HG02885 (cell line): ENCODE results near the gene CHP2.
"Not testable (repeated sequence)": the region's sequence is repeated elsewhere in the genome, so short reads cannot be mapped to it uniquely, and the experiment has no call there.

Source experiments
- ATAC-seq: cut with Tn5 transposase; IDR thresholded peaks from one replicate; pipeline ENCODE4 v1.9.1; 2021; ENCODE audit warnings: mild to moderate bottlenecking; ENCODE audit not compliant: unreplicated experiment, poor library complexity

Gene CHP2

GRCh38 chr16:23754594-23755483 is at the start of gene CHP2:
Gene CHP2 (plus strand): TSS chr16:23755026. CDS start chr16:23755050, 24 bp downstream.
- no peak for ATAC-seq

- ATAC-seq, result no peak
These were observed 49.3 kb upstream of the CHP2 start for GRCh38 chr16:23705517-23705902.

GRCh38 chr16:23706439-23706838 is 48.4 kb upstream of the CHP2 start:
- no peak for ATAC-seq

- no peak for ATAC-seq
These were observed 45.3 kb upstream of the CHP2 start for GRCh38 chr16:23709536-23709935.

GRCh38 chr16:23710008-23710407 is 44.8 kb upstream of the CHP2 start:
- ATAC-seq, result no peak

- ATAC-seq, result no peak
These were observed 44.3 kb upstream of the CHP2 start for GRCh38 chr16:23710504-23710903.

GRCh38 chr16:23711785-23712184 is 43.0 kb upstream of the CHP2 start:
- no peak for ATAC-seq

GRCh38 chr16:23712976-23713375 is 41.9 kb upstream of the CHP2 start, which contains the start of gene ERN2:
Gene ERN2 (minus strand): TSS chr16:23713222. CDS start chr16:23713187, 35 bp downstream.
- no peak for ATAC-seq

GRCh38 chr16:23716484-23716883 is 38.3 kb upstream of the CHP2 start:
- ATAC-seq, result no peak

GRCh38 chr16:23722613-23723240 is 32.1 kb upstream of the CHP2 start:
- not testable (repeated sequence) for ATAC-seq

GRCh38 chr16:23724096-23724784 is 30.6 kb upstream of the CHP2 start:
- ATAC-seq, result no peak

GRCh38 chr16:23724785-23725131 is 30.1 kb upstream of the CHP2 start:
- ATAC-seq, result no peak

- no peak for ATAC-seq
These were observed 28.1 kb upstream of the CHP2 start for GRCh38 chr16:23726710-23727109.

GRCh38 chr16:23728112-23728477 is 26.7 kb upstream of the CHP2 start:
- ATAC-seq, result no peak

GRCh38 chr16:23729503-23730424 is 25.1 kb upstream of the CHP2 start:
- no peak for ATAC-seq

- no peak for ATAC-seq
These were observed 20.5 kb upstream of the CHP2 start for GRCh38 chr16:23734176-23734893.

- ATAC-seq, result not testable (repeated sequence)
These were observed 17.3 kb upstream of the CHP2 start for GRCh38 chr16:23737423-23738028.

- ATAC-seq, result no peak
These were observed 15.3 kb upstream of the CHP2 start for GRCh38 chr16:23739516-23739915.

GRCh38 chr16:23741675-23742303 is 13.0 kb upstream of the CHP2 start:
- ATAC-seq, result no peak
